ENCODE data around the gene FKBP1C. TPM values are rescaled to one million over a fixed set of nuclear protein-coding genes. Genes with fewer than 3 reads are reported as not detected.

The FKBP1C gene
- total RNA-seq, 4 donors from 2014 or later, result 0.40 to 0.49 (median 0.45) TPM; not detected in 1

- H3K9me3 ChIP-seq, result no peaks in the 10 kb centered on the region
- no peaks in the 10 kb centered on the region for H3K4me1 ChIP-seq
- no peak overlapping the region for H3K4me3 ChIP-seq (replicated peaks in 1 of 3)
- H3K27me3 ChIP-seq, result no peaks in the 10 kb centered on the region
- intact Hi-C loops (cut with DNase I), result no loop called here
- H3K27ac ChIP-seq, result no peak overlapping the region
- no peaks in the 10 kb centered on the region for H3K36me3 ChIP-seq
- WGBS, 2 donors, result 89 to 92% methylated on average over 1 of the region's 1 CpG
- DNase-seq, result no peak
- TF ChIP-seq POLR2A (IDR thresholded peaks at IDR 0.05) (no peak), CTCF (IDR thresholded peaks at IDR 0.05) (no peak)
Observed at GRCh38 chr6:63245909-63246308, 34.6 kb downstream of the FKBP1C start.

GRCh38 chr6:63246581-63246980 lies 35.3 kb downstream of the FKBP1C start:
- no peaks in the 10 kb centered on the region for H3K36me3 ChIP-seq
- TF ChIP-seq POLR2A (IDR thresholded peaks at IDR 0.05) (no peak), CTCF (IDR thresholded peaks at IDR 0.05) (no peak)
- H3K27ac ChIP-seq, result no peak overlapping the region
- intact Hi-C loops (cut with DNase I), result no loop called here
- H3K4me1 ChIP-seq, result no peaks in the 10 kb centered on the region
- no peaks in the 10 kb centered on the region for H3K27me3 ChIP-seq
- no peak overlapping the region for H3K4me3 ChIP-seq (replicated peaks in 1 of 3)
- DNase-seq, result no peak
- H3K9me3 ChIP-seq, result no peaks in the 10 kb centered on the region

GRCh38 chr6:63249875-63250482 lies 38.7 kb downstream of the FKBP1C start:
- no peaks in the 10 kb centered on the region for H3K4me1 ChIP-seq
- TF ChIP-seq CTCF (IDR thresholded peaks at IDR 0.05) (no peak), POLR2A (IDR thresholded peaks at IDR 0.05) (no peak)
- no peak for DNase-seq
- 86 to 91% methylated on average over 3 of the region's 3 CpGs for WGBS, 2 donors
- intact Hi-C loops (cut with DNase I), result no loop called here
- H3K4me3 ChIP-seq (replicated peaks in 1 of 3), result no peak overlapping the region
- no peaks in the 10 kb centered on the region for H3K36me3 ChIP-seq
- H3K27ac ChIP-seq, result no peak overlapping the region
- H3K27me3 ChIP-seq, result no peaks in the 10 kb centered on the region
- H3K9me3 ChIP-seq, result no peaks in the 10 kb centered on the region

GRCh38 chr6:63259153-63259552 lies 47.9 kb downstream of the FKBP1C start:
- H3K4me3 ChIP-seq (replicated peaks in 1 of 3), result no peak overlapping the region
- H3K4me1 ChIP-seq, result no peaks in the 10 kb centered on the region

GRCh38 chr6:63261820-63262219 lies 50.6 kb downstream of the FKBP1C start:
- no peak overlapping the region for H3K4me3 ChIP-seq (replicated peaks in 1 of 3)
- H3K27ac ChIP-seq, result no peak overlapping the region
- no peak for TF ChIP-seq CTCF (IDR thresholded peaks at IDR 0.05)
- H3K36me3 ChIP-seq, result no peaks in the 10 kb centered on the region
- H3K9me3 ChIP-seq, result no peaks in the 10 kb centered on the region
- H3K4me1 ChIP-seq, result no peaks in the 10 kb centered on the region
- H3K27me3 ChIP-seq, result no peaks in the 10 kb centered on the region
- no peak for DNase-seq
- WGBS, 2 donors, result 54 to 67% methylated on average over 3 of the region's 3 CpGs
- intact Hi-C loops (cut with DNase I), result no loop called here

More at GRCh38 chr6:63259153-63259552, 47.9 kb downstream of the FKBP1C start:
- no peak for DNase-seq
- TF ChIP-seq POLR2A (IDR thresholded peaks at IDR 0.05) (no peak), CTCF (IDR thresholded peaks at IDR 0.05) (no peak)
- Histone ChIP-seq H3K36me3 (no peaks in the 10 kb centered on the region), H3K27me3 (no peaks in the 10 kb centered on the region), H3K27ac (no peak overlapping the region), H3K9me3 (no peaks in the 10 kb centered on the region)
- intact Hi-C loops (cut with DNase I), result no loop called here

Small RNA genes lying within 50 kb of the gene (small RNA-seq; reads per million reads assigned to genes)
- gene SPTLC1P3, result not detected

Other genes starting within 250 kb of the FKBP1C start
- not detected for gene LGSN, start 108.5 kb downstream of the FKBP1C start, total RNA-seq